HUES48 (cell line): ENCODE data around the gene MACROD2.
"Not testable (repeated sequence)": the region's sequence is repeated elsewhere in the genome, so short reads cannot be mapped to it uniquely, and the experiment has no call there.

Source experiments
- H3K27ac ChIP-seq: one replicate; pipeline ENCODE4 v1.7.0; 2013; ENCODE audit warnings: low read depth, low read length, inconsistent platforms
- H3K27me3 ChIP-seq: 2 replicates; pipeline ENCODE4 v1.6.1; 2013; ENCODE audit warnings: mild to moderate bottlenecking, low read length; ENCODE audit not compliant: control insufficient read depth, insufficient read depth
- H3K36me3 ChIP-seq: 2 replicates; pipeline ENCODE4 v1.6.1; 2013; ENCODE audit warnings: low read length; ENCODE audit not compliant: control insufficient read depth, insufficient read depth
- H3K4me1 ChIP-seq: 2 replicates; pipeline ENCODE4 v1.6.1; 2013; ENCODE audit warnings: mild to moderate bottlenecking, low read length; ENCODE audit not compliant: control insufficient read depth, insufficient read depth
- H3K4me3 ChIP-seq: 2 replicates; pipeline ENCODE4 v1.5.1; 2013; ENCODE audit warnings: mild to moderate bottlenecking, low read depth, low read length
- H3K9ac ChIP-seq: 2 replicates; pipeline ENCODE4 v1.6.1; 2013; ENCODE audit warnings: mild to moderate bottlenecking, low read depth, low read length, moderate library complexity
- H3K9me3 ChIP-seq: 2 replicates; pipeline ENCODE4 v1.6.1; 2013; ENCODE audit warnings: low read length; ENCODE audit not compliant: control insufficient read depth, insufficient read depth

The MACROD2 gene

DNA sequence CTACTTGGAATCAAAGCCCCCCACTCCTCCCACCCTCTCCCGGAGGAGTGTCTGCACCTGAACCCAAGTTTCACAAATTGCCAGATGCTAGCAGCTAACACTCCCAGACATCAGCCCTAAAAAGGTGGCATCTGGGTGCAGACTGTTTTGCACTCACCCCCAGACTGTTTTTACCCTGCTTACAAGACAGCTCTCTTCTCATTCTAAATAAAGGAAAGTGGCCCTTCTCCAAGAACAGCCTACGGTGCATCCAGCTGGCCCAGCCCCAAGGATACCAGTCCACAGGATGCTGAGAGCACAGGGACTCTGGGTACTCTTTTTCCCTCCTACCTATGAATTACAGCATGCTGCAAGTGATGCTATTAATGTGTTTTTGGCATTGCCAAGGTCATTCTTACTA is 1184.1 kb downstream of the MACROD2 start:
- no peaks in the 10 kb centered on the region for H3K27me3 ChIP-seq
- no peaks in the 10 kb centered on the region for H3K4me1 ChIP-seq
- no peaks in the 10 kb centered on the region for H3K36me3 ChIP-seq
- H3K4me3 ChIP-seq, result no peak overlapping the region
- H3K9me3 ChIP-seq, result no peaks in the 10 kb centered on the region
- H3K27ac ChIP-seq, result no peak overlapping the region
- H3K9ac ChIP-seq, result no peak overlapping the region

GRCh38 chr20:15179781-15180180 is 1184.5 kb downstream of the MACROD2 start:
- Histone ChIP-seq H3K36me3 (no peaks in the 10 kb centered on the region), H3K9ac (no peak overlapping the region), H3K27ac (no peak overlapping the region), H3K9me3 (no peaks in the 10 kb centered on the region), H3K4me3 (no peak overlapping the region), H3K4me1 (no peaks in the 10 kb centered on the region), H3K27me3 (no peaks in the 10 kb centered on the region)

GRCh38 chr20:15185322-15185721 is 1190.0 kb downstream of the MACROD2 start:
- Histone ChIP-seq H3K27ac (no peak overlapping the region), H3K4me1 (no peaks in the 10 kb centered on the region), H3K9ac (no peak overlapping the region), H3K27me3 (no peaks in the 10 kb centered on the region), H3K36me3 (no peaks in the 10 kb centered on the region), H3K9me3 (no peaks in the 10 kb centered on the region), H3K4me3 (no peak overlapping the region)

DNA sequence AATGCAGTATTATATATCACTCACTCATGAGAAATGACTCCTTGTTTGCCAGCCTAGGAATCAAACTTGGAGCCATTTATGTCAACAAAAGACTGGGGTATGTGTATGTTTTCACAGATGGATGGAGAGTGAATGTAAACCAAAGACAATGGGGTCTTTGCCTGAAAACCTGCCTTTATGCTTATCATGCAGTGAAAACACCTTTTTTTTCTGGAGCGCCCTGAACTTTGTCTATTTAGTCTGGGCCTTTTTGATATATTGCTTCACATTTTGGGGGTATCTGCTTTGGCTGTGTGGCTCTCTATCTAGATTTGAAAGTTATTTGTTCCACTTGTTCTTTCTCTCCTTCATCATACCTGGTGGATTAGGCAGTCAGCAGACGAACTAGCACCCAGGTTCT is 1190.6 kb downstream of the MACROD2 start:
- no peak overlapping the region for H3K4me3 ChIP-seq
- H3K36me3 ChIP-seq, result no peaks in the 10 kb centered on the region
- H3K4me1 ChIP-seq, result no peaks in the 10 kb centered on the region
- no peaks in the 10 kb centered on the region for H3K27me3 ChIP-seq
- no peaks in the 10 kb centered on the region for H3K9me3 ChIP-seq
- no peak overlapping the region for H3K27ac ChIP-seq
- no peak overlapping the region for H3K9ac ChIP-seq

- H3K9ac ChIP-seq, result no peak overlapping the region
- H3K36me3 ChIP-seq, result no peaks in the 10 kb centered on the region
- no peak overlapping the region for H3K4me3 ChIP-seq
- no peak overlapping the region for H3K27ac ChIP-seq
- H3K27me3 ChIP-seq, result no peaks in the 10 kb centered on the region
- H3K4me1 ChIP-seq, result 0 out of 2 replicates have a peak, but pooled peaks cover 6% of the 10 kb centered on the region
- no peaks in the 10 kb centered on the region for H3K9me3 ChIP-seq
Observed at GRCh38 chr20:15187612-15188011, 1192.3 kb downstream of the MACROD2 start.

GRCh38 chr20:15188415-15188814 is 1193.1 kb downstream of the MACROD2 start:
- Histone ChIP-seq H3K4me1 (0 out of 2 replicates have a peak, but pooled peaks cover 6% of the 10 kb centered on the region), H3K9ac (no peak overlapping the region)

GRCh38 chr20:15191082-15191723 is 1195.9 kb downstream of the MACROD2 start:
- H3K4me1 ChIP-seq, result 0 out of 2 replicates have a peak, but pooled peaks cover 6% of the 10 kb centered on the region
- no peak overlapping the region for H3K4me3 ChIP-seq
- H3K27me3 ChIP-seq, result no peaks in the 10 kb centered on the region
- no peak overlapping the region for H3K9ac ChIP-seq
- no peaks in the 10 kb centered on the region for H3K36me3 ChIP-seq
- no peaks in the 10 kb centered on the region for H3K9me3 ChIP-seq
- H3K27ac ChIP-seq, result no peak overlapping the region

More at GRCh38 chr20:15188415-15188814, 1193.1 kb downstream of the MACROD2 start:
- no peaks in the 10 kb centered on the region for H3K36me3 ChIP-seq
- no peak overlapping the region for H3K27ac ChIP-seq
- H3K27me3 ChIP-seq, result no peaks in the 10 kb centered on the region
- H3K9me3 ChIP-seq, result no peaks in the 10 kb centered on the region
- no peak overlapping the region for H3K4me3 ChIP-seq

- H3K27ac ChIP-seq, result no peak overlapping the region
- no peak overlapping the region for H3K4me3 ChIP-seq
- no peak overlapping the region for H3K9ac ChIP-seq
- H3K9me3 ChIP-seq, result no peaks in the 10 kb centered on the region
- 0 out of 2 replicates have a peak, but pooled peaks cover 6% of the 10 kb centered on the region for H3K4me1 ChIP-seq
- H3K27me3 ChIP-seq, result no peaks in the 10 kb centered on the region
- H3K36me3 ChIP-seq, result no peaks in the 10 kb centered on the region
Observed at GRCh38 chr20:15195378-15195777, 1200.1 kb downstream of the MACROD2 start.

- H3K27me3 ChIP-seq, result no peaks in the 10 kb centered on the region
- no peaks in the 10 kb centered on the region for H3K4me1 ChIP-seq
- no peak overlapping the region for H3K27ac ChIP-seq
- no peak overlapping the region for H3K4me3 ChIP-seq
- H3K9ac ChIP-seq, result no peak overlapping the region
- H3K36me3 ChIP-seq, result no peaks in the 10 kb centered on the region
- no peaks in the 10 kb centered on the region for H3K9me3 ChIP-seq
Observed at GRCh38 chr20:15196547-15197255, 1201.4 kb downstream of the MACROD2 start.

DNA sequence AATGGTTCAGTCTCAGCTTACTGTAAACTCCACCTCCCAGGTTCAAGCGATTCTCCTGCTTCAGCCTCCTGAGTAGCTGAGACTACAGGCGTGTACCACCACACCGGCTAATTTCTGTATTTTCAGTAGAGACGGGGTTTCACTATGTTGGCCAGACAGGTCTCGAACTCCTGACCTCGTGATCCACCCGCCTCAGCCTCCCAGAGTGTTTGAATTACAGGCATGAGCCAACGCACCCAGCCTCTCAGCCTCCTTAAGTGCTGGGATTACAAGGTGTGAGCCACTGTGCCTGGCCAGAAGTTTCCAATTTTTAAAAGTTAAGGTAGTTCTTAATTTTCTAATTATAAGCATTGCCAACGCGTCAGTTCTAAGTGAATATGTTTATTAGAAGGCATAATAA is 1202.7 kb downstream of the MACROD2 start:
- H3K4me3 ChIP-seq, H3K27ac ChIP-seq, H3K36me3 ChIP-seq, H3K4me1 ChIP-seq, H3K27me3 ChIP-seq, H3K9ac ChIP-seq, H3K9me3 ChIP-seq: not testable (repeated sequence)

DNA sequence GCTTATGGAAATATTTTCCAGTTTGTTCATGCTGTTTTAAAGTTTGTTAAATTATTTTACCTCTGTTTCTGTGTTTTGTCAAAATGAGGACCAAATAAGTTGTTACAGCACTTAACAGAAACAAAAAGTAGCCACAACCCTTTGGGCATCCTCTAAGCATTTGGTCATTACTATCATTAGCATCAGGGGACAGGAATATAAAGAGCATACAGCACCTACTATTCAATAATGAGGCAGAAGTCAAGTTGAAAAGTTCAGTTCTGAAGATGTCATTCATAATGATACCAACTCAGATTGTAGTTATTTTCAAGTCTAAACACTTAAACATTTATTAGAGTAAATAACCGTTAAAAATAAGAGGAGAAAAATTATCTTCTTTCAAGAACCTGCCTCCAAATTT is 1204.4 kb downstream of the MACROD2 start:
- H3K4me3 ChIP-seq, result no peak overlapping the region
- H3K36me3 ChIP-seq, result no peaks in the 10 kb centered on the region
- no peak overlapping the region for H3K27ac ChIP-seq
- H3K4me1 ChIP-seq, result no peaks in the 10 kb centered on the region
- no peaks in the 10 kb centered on the region for H3K9me3 ChIP-seq
- no peak overlapping the region for H3K9ac ChIP-seq
- H3K27me3 ChIP-seq, result no peaks in the 10 kb centered on the region
